Esophagus muscularis mucosa (tissue), 3 donors: ENCODE measurements around the gene GFPT2.

ENCODE experiments used
- CTCF ChIP-seq, 3 experiments: fragments of 200-600 bp in 2 of 3; fragments of 450-650 bp in 1 of 3; sonication (generic) in 2 of 3; IDR thresholded peaks; one replicate each; pipeline ENCODE4 v1.5.1; 2017 to 2019; ENCODE audit warnings: antibody characterized with exemption in 3 of 3, mild to moderate bottlenecking in 2 of 3, moderate library complexity in 1 of 3
- POLR2AphosphoS5 ChIP-seq, 2 donors: sonication (generic); formaldehyde crosslinking; IDR thresholded peaks; one replicate each; pipeline ENCODE4 v1.6.1; 2017; ENCODE audit warnings: antibody characterized with exemption in 2 of 2

- TF ChIP-seq CTCF (IDR thresholded peaks at IDR 0.05), result no peak
- no peak for TF ChIP-seq POLR2AphosphoS5 (IDR thresholded peaks at IDR 0.05)
Observed at GRCh38 chr5:180331647-180331950, 21.5 kb downstream of the GFPT2 start.
